Liver (tissue), 2 donors: Measurements from ENCODE around the gene TMSB4X.

ENCODE experiments used
- CTCF ChIP-seq: fragments of 150-350 bp; IDR thresholded peaks from 2 replicates; pipeline ENCODE4 v1.5.1; 2017; ENCODE audit warnings: improper control_type of control experiment, low read depth, low read length; ENCODE audit not compliant: missing input control
- MAX ChIP-seq: IDR thresholded peaks from 2 replicates; pipeline ENCODE4 v1.6.1; 2016; ENCODE audit warnings: antibody characterized with exemption
- donor health status: healthy.

GRCh38 chrX:12930150-12930549 lies 44.8 kb upstream of the TMSB4X start:
- no peak for TF ChIP-seq CTCF
- TF ChIP-seq MAX = no peak
